Measurements from ENCODE around the gene NHEJ1.
A peak's percentile ranks its signal among the peaks of the same experiment; 100 is the strongest.
"Not testable (repeated sequence)": the region's sequence is repeated elsewhere in the genome, so short reads cannot be mapped to it uniquely, and the experiment has no call there.

The NHEJ1 gene, protein sequence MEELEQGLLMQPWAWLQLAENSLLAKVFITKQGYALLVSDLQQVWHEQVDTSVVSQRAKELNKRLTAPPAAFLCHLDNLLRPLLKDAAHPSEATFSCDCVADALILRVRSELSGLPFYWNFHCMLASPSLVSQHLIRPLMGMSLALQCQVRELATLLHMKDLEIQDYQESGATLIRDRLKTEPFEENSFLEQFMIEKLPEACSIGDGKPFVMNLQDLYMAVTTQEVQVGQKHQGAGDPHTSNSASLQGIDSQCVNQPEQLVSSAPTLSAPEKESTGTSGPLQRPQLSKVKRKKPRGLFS

DNA sequence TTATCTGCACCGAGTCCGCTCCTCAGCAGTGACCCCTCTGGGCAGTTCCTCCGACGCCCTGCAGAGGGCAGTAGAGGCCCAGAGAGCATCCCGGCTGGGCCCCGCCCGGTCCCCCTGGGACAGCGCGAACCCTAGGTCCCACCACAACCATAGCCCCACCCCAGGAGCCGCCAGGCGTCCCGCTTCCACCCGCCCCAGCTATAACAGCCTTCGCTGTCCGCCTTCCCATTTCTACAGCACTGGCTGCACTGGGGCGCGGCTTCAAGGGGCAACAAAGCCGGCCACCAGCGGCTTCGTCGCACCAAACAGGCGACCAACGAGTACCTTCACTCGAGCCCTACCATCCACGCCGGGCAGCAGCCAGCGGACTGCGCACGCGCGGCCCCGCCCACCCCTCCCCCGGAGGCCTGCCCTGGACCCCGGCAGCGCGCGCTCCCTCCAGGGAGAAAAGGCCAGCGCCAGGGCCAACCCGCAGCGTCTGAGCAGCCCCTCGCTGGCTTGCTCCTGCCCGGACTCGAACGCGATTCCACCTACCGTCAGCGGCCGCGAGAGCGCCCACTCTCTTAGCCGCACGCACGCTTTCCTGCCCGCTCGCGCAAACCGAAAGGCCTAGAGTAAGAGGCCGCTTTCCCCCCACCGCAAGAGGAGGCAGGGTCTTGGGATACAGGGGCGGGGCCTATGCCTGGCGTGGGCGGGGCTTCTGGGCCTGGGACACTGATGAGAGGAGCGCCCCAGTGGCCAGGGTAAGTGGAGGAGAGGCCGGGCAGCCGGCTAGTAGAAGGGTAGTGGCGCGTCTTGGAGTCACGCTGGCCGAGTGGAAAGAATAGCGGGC, at the start of gene NHEJ1:
Gene NHEJ1 (minus strand): TSS at position 630 of the 832 bp plus-strand sequence. CDS start 2,453 bp downstream, outside the sequence.
- DNase-seq (ENCODE audit: low read depth in 2 of 2): peak; percentile 85 to 87

DNA sequence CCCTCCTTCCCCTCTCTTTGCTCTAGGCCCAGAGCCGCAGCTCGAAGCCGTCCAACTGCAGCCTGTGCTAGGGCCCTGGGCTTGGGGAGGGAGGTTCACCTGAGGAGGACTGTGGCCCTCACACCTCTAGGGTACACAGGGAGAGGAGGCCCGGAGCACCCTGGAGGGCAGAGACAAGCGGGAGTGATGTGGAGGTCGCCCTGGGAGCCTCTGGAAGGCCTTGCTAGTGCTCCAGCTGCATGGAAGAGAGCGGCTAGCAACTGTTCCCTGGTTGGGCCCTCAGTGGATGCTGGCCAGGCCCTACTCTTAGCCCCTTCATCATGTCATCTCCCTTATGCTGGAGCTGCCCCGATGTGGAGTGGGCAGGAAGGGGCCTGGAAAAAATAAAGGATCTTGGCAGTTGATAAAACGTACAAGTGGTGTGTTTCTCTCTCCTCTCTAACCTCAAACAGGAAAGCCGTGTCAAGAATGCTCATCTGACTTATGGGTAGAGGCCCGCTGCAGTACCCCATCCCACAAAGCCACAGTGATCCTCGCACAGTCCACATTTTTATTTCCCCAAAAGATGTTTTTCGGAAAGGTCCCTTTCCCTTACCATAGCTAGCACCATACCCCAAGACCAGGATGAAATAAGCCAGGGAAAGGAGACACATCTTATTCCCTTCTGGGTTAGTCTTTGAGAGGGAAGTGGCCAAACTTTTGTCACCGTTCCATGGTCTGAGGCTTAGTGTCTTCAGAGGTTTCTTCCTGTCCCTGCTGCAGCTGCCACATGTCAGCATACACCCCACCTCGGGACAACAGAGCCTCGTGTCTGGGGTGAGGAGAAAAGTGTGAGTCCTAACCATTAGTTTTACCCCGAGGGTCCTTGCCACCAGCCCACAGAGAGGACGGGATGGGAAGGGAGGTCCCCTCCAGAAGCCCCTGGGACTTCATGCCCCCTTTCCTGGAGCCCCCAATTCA, 48.9 kb upstream of the NHEJ1 start:
- no peak for DNase-seq (ENCODE audit: low read depth in 2 of 2)

- DNase-seq (ENCODE audit: low read depth in 2 of 2): no peak
Observed at GRCh38 chr2:219207884-219208740, 47.5 kb upstream of the NHEJ1 start.

GRCh38 chr2:219207134-219207883, 46.7 kb upstream of the NHEJ1 start:
- no peak for DNase-seq (ENCODE audit: low read depth in 2 of 2)

DNA sequence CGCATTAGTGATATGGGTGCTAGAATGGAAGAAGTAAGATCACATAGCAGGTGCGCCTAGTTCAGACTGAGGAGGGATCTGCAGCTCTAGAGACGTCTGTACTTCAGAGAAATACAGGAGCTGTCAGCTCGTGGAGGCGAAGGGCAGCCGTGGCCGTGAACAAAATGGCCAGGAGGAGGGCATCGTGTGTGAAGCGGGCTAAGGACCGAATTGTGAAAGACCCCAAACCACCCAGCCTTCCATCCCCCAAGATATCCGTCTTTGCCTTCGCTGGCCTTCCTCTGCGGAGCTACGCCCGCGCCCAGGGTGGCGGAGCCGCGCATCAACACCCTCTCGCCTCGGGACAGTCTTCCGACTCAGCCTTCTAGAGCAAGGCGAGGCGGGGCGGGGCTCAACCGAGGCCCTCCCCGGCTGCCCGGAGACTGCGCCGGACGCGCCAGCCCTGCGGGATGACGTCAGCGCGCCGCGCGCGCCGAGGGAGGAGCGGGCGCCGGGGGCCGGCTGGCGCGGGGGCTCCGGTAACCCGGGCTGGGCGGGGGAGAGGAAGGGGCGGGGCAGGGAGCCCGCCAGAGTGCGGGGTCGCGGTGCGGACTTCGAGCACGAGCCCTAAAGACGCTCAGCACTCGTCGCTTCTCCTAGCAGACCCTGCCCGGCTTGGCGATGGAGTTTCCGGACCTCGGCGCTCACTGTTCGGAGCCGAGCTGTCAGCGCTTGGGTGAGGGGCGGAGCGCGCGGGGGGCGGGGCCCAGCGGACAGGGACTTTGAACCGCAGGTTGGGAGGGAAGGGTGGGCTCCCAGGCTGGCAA, 45.9 kb upstream of the NHEJ1 start, which contains the start of gene ZFAND2B:
Gene ZFAND2B (plus strand): TSS at position 455 of the 806 bp plus-strand sequence. CDS start 206 bp downstream, at position 661.
- DNase-seq (ENCODE audit: low read depth in 2 of 2): peak; percentile 86 to 88

- no peak for DNase-seq (ENCODE audit: low read depth in 2 of 2)
Observed at GRCh38 chr2:219205981-219206327, 45.3 kb upstream of the NHEJ1 start.

DNA sequence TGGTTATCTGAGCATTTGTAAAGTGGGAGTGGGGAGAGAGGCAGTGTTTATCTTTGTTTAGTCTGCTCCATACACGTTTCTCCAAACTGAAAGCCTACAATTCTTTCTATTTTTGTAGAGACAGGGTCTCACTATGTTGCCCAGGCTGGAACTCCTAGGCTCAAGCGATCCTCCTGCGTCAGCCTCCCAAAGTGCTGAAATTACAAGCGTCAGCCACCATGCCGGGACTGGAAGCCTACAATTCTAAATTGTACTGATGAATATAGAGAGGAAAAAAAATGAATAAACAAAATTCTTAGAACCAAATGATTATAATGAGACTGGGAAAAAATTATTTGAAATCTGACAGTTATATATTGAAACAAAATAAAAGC, 44.5 kb upstream of the NHEJ1 start:
- DNase-seq (ENCODE audit: low read depth in 2 of 2): no peak

- no peak for DNase-seq (ENCODE audit: low read depth in 2 of 2)
Observed at GRCh38 chr2:219204425-219205164, 44.0 kb upstream of the NHEJ1 start.

- DNase-seq (ENCODE audit: low read depth in 2 of 2): not testable (repeated sequence)
Observed at GRCh38 chr2:219201331-219201730, 40.7 kb upstream of the NHEJ1 start.

DNA sequence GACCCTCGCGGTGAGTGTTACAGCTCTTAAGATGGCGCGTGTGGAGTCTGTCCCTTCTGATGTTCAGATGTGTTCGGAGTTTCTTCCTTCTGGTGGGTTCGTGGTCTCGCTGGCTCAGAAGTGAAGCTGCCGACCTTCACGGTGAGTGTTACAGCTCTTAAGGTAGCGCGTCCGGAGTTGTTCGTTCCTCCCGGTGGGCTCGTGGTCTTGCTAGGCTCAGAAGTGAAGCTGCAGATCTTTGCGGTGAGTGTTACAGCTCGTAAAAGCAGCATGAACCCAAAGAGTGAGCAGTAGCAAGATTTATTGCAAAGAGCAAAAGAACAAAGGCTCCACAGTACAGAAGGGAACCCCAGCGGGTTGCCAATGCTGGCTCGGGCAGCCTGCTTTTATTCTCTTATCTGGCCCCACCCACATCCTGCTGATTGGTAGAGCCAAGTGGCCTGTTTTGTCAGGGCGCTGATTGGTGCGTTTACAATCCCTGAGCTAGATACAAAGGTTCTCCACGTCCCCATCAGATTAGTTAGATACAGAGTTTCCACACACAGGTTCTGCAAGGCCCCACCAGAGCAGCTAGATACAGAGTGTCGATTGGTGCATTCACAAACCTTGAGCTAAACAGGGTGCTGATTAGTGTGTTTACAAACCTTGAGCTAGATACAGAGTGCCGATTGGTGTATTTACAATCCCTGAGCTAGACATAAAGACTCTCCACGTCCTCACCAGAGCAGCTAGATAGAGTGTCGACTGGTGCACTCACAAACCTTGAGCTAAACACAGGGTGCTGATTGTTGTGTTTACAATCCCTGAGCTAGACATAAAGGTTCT, 40.1 kb upstream of the NHEJ1 start:
- DNase-seq (ENCODE audit: low read depth in 2 of 2): not testable (repeated sequence)

DNA sequence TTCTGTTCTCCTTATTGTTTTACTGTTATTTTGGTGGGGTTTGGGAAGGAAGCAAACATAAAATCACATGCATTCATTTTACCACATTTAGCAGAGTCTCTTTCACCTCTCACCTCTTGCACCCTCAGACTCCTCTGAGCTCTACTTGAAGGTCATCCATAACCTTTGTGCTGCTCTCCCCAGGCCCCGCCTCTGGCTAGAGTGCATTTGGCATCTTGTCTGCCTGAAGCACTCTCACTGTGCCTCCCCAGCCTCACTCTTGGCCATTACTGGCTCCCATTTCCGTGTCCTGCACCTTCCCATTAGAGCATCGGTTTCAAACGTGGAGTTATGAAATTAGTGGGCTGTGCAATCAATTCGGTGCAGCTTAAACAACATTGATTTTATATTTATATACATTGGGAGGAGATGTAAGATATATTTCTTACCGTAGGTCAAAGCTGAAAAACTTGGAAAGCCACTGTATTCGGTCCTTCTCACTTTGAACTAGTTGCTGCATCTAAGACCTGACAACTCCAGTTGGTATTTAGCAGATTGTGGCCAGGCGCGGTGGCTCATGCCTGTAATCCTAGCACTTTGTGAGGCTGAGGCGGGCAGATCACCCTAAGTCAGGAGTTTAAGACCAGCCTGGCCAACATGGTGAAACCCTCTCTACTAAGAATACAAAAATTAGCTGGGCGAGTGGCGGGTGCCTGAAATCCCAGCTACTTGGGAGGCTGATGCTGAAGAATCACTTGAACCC, 39.0 kb upstream of the NHEJ1 start:
- no peak for DNase-seq (ENCODE audit: low read depth in 2 of 2)

- DNase-seq (ENCODE audit: low read depth in 2 of 2): no peak
Observed at GRCh38 chr2:219198974-219199373, 38.4 kb upstream of the NHEJ1 start.

DNA sequence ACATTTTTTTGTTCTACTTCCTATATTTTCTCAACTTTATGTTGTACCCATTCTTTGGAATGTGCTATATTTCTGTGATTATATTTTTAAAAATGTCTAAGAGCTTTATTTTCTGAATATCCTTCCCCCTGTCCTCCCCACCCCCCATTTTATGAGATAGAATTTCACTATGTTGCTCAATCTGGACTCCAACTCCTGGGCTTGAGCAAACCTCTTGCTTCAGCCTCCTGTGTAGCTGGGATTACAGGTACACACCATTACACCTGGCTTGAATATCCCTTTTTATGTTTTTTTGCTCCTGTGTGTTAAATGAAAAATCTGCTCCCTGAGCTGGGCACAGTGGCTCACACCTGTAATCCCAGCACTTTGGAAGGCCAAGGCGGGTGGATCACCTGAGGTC, 36.8 kb upstream of the NHEJ1 start:
- DNase-seq (ENCODE audit: low read depth in 2 of 2): no peak

DNA sequence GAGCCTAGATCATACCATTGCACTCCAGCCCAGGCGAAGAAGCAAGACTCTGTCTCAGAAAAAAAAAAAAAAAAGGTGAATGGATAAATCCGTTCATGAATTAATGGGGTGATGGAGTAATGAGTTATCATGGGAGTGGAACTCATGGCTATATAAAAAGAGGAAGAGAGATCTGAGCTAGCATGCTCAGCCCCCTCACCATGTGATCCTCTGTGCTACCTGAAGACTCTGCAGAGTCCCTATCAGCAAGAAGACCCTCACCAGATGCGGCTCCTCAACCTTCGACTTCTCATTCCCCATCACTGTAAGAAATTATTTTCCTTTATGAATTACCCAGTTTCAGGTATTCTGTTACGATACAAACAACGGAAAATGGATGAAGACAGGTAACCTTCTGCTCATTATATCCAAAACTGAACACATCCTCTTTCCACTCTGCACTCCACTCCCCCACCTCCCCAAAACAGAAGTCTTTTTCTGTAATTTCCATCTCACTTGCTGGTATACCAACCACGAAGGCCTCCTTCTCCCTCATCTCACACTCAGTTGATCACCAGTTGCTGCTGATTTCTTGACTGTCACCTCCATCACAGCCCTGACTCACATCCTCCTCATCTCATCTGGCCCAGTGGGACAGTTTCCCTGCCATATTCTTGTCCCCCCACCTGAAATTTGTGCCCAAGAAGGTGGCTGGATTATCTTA, 26.3 kb upstream of the NHEJ1 start:
- DNase-seq (ENCODE audit: low read depth in 2 of 2): no peak

DNA sequence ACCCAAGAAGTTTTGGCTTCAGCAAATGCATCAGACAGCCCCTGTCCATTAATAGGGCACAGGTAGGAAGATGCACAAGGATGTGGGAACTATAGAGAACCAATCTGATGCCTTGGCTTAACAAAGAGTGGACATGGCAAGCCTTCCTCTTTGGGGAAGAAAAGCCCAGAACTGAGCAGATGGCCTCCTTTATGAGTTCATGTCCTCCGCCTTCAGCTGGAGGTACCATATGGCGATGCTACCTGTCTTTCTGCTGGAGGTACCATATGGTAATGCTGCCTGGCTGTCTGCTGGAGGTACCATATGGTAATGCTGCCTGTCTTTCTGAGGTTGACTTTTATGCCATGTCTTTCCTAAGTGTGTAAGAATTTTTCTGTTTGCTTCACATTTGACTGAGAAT, 23.5 kb upstream of the NHEJ1 start:
- no peak for DNase-seq (ENCODE audit: low read depth in 2 of 2)

DNA sequence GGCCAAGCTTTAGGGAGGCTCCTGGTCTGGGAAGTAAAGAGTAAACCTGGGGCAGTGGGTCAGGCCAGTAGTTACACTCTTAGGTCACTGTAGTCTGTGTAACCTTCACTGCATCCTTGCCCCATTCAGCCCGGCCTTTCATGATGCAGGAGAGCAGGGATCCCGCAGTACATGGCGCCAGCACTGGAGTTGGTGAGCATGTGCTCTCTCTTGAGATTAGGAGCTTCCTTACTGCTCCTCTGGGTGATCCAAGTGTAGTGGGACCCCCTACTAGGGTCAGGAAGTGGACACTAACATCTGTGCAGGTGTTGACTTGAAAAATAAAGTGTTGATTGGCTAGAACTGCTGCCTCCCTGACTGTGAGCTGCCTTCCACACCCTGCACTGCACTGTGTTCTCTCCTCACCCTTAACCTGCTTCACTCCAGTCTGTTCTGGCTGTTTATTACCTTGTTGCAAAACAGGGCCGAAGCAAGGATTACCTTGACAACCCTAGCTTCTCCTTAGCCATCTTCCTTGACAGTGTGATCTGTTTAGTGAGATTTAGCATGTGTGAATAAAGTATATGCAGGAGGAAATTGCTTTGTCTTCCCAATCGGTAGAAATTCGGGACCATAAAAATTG, 22.6 kb upstream of the NHEJ1 start:
- DNase-seq (ENCODE audit: low read depth in 2 of 2): no peak

Measured in activated CD8-positive, alpha-beta memory T cell treated with anti-CD3 and anti-CD28 coated beads for 4 hours (primary cell).